ENCODE measurements around the gene EPHB2. TPM values are rescaled to one million over a fixed set of nuclear protein-coding genes. Genes with fewer than 3 reads are reported as not detected.

The EPHB2 gene
- total RNA-seq, 1 experiment from 2014 or later, result 0.79 TPM

GRCh38 chr1:22865736-22866135, 155.1 kb downstream of the EPHB2 start:
- Mint-ChIP-seq H3K4me3 (ENCODE audit: unreplicated experiment) (no peak overlapping the region), H3K9me3 (ENCODE audit: unreplicated experiment) (no peaks in the 10 kb centered on the region), H3K36me3 (ENCODE audit: insufficient read depth, unreplicated experiment) (peaks cover 4% of the 10 kb centered on the region), H3K27me3 (ENCODE audit: insufficient read depth, unreplicated experiment) (no peaks in the 10 kb centered on the region), H3K4me1 (ENCODE audit: insufficient read depth, unreplicated experiment) (peaks cover 7% of the 10 kb centered on the region), H3K27ac (ENCODE audit: low read depth, unreplicated experiment) (no peak overlapping the region)
- no TSS peak for BruUV-seq (replicated peaks)
- TF ChIP-seq, protein P1, sequence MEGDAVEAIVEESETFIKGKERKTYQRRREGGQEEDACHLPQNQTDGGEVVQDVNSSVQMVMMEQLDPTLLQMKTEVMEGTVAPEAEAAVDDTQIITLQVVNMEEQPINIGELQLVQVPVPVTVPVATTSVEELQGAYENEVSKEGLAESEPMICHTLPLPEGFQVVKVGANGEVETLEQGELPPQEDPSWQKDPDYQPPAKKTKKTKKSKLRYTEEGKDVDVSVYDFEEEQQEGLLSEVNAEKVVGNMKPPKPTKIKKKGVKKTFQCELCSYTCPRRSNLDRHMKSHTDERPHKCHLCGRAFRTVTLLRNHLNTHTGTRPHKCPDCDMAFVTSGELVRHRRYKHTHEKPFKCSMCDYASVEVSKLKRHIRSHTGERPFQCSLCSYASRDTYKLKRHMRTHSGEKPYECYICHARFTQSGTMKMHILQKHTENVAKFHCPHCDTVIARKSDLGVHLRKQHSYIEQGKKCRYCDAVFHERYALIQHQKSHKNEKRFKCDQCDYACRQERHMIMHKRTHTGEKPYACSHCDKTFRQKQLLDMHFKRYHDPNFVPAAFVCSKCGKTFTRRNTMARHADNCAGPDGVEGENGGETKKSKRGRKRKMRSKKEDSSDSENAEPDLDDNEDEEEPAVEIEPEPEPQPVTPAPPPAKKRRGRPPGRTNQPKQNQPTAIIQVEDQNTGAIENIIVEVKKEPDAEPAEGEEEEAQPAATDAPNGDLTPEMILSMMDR (IDR thresholded peaks at IDR 0.05; ENCODE audit: unreplicated experiment), result no peak
- no peak for DNase-seq (ENCODE audit: unreplicated experiment)
- CTCF ChIA-PET, result interaction anchor here (1.1 kb wide), 1 partner anchor 23 kb away, joined by 3 read pairs; no protein-coding TSS in a partner anchor
- POLR2A ChIA-PET, result interaction anchor here (0.6 kb wide), 1 partner anchor 623 kb away, joined by 3 read pairs; no protein-coding TSS in a partner anchor
- intact Hi-C loops (cut with micrococcal nuclease), result no loop called here

GRCh38 chr1:22866868-22867267, 156.2 kb downstream of the EPHB2 start:
- H3K4me3 Mint-ChIP-seq (ENCODE audit: unreplicated experiment), result no peak overlapping the region
- TF ChIP-seq, protein P1 (IDR thresholded peaks at IDR 0.05; ENCODE audit: unreplicated experiment), result no peak
- H3K27me3 Mint-ChIP-seq (ENCODE audit: insufficient read depth, unreplicated experiment), result no peaks in the 10 kb centered on the region
- intact Hi-C loops (cut with micrococcal nuclease), result no loop called here
- no peak for DNase-seq (ENCODE audit: unreplicated experiment)
- CTCF ChIA-PET, result interaction anchor here (0.6 to 1.4 kb wide), 2 partner anchors 22 to 770 kb away, joined by 3 to 5 read pairs; no protein-coding TSS in a partner anchor
- H3K9me3 Mint-ChIP-seq (ENCODE audit: unreplicated experiment), result no peaks in the 10 kb centered on the region
- H3K27ac Mint-ChIP-seq (ENCODE audit: low read depth, unreplicated experiment), result no peak overlapping the region
- peaks cover 4% of the 10 kb centered on the region for H3K36me3 Mint-ChIP-seq (ENCODE audit: insufficient read depth, unreplicated experiment)
- POLR2A ChIA-PET, result no interaction called here
- BruUV-seq (replicated peaks), result no TSS peak
- H3K4me1 Mint-ChIP-seq (ENCODE audit: insufficient read depth, unreplicated experiment), result peaks cover 7% of the 10 kb centered on the region

- intact Hi-C loops (cut with micrococcal nuclease), result no loop called here
- no TSS peak for BruUV-seq (replicated peaks)
- Mint-ChIP-seq H3K4me3 (ENCODE audit: unreplicated experiment) (no peak overlapping the region), H3K27me3 (ENCODE audit: insufficient read depth, unreplicated experiment) (no peaks in the 10 kb centered on the region), H3K36me3 (ENCODE audit: insufficient read depth, unreplicated experiment) (peaks cover 10% of the 10 kb centered on the region), H3K4me1 (ENCODE audit: insufficient read depth, unreplicated experiment) (peaks cover 7% of the 10 kb centered on the region), H3K27ac (ENCODE audit: low read depth, unreplicated experiment) (no peak overlapping the region), H3K9me3 (ENCODE audit: unreplicated experiment) (no peaks in the 10 kb centered on the region)
- ChIA-PET CTCF (interaction anchor here (1.4 kb wide), 1 partner anchor 20 kb away, joined by 5 read pairs; no protein-coding TSS in a partner anchor), POLR2A (interaction anchor here (0.9 kb wide), 1 partner anchor 47 kb away, joined by 3 read pairs; no protein-coding TSS in a partner anchor)
- DNase-seq (ENCODE audit: unreplicated experiment), result no peak
- TF ChIP-seq, protein P1 (IDR thresholded peaks at IDR 0.05; ENCODE audit: unreplicated experiment), result no peak
Observed at GRCh38 chr1:22868331-22868730, 157.7 kb downstream of the EPHB2 start.

GRCh38 chr1:22869325-22869724, 158.7 kb downstream of the EPHB2 start:
- H3K9me3 Mint-ChIP-seq (ENCODE audit: unreplicated experiment), result no peaks in the 10 kb centered on the region
- no peak overlapping the region for H3K4me3 Mint-ChIP-seq (ENCODE audit: unreplicated experiment)
- POLR2A ChIA-PET, result no interaction called here
- DNase-seq (ENCODE audit: unreplicated experiment), result peak; percentile 27
- TF ChIP-seq, protein P1 (IDR thresholded peaks at IDR 0.05; ENCODE audit: unreplicated experiment), result no peak
- peaks cover 10% of the 10 kb centered on the region for H3K36me3 Mint-ChIP-seq (ENCODE audit: insufficient read depth, unreplicated experiment)
- H3K4me1 Mint-ChIP-seq (ENCODE audit: insufficient read depth, unreplicated experiment), result peaks cover 7% of the 10 kb centered on the region
- BruUV-seq (replicated peaks), result no TSS peak
- H3K27ac Mint-ChIP-seq (ENCODE audit: low read depth, unreplicated experiment), result no peak overlapping the region
- CTCF ChIA-PET, result interaction anchor here (1.7 kb wide), 1 partner anchor 164 kb away, joined by 6 read pairs; no protein-coding TSS in a partner anchor
- intact Hi-C loops (cut with micrococcal nuclease), result no loop called here
- H3K27me3 Mint-ChIP-seq (ENCODE audit: insufficient read depth, unreplicated experiment), result no peaks in the 10 kb centered on the region

Measured in MCF 10A (cell line).